NCI-H1092 treated with DMSO at 0.1 percent for 48 hours (cell line): ENCODE data around the gene CDK11A.
"Not testable (repeated sequence)": the region's sequence is repeated elsewhere in the genome, so short reads cannot be mapped to it uniquely, and the experiment has no call there.

ENCODE experiments used
- DNase-seq: peaks from one replicate; lab custom pipeline; 2025; lab: John Stamatoyannopoulos, UW

Gene CDK11A

DNA sequence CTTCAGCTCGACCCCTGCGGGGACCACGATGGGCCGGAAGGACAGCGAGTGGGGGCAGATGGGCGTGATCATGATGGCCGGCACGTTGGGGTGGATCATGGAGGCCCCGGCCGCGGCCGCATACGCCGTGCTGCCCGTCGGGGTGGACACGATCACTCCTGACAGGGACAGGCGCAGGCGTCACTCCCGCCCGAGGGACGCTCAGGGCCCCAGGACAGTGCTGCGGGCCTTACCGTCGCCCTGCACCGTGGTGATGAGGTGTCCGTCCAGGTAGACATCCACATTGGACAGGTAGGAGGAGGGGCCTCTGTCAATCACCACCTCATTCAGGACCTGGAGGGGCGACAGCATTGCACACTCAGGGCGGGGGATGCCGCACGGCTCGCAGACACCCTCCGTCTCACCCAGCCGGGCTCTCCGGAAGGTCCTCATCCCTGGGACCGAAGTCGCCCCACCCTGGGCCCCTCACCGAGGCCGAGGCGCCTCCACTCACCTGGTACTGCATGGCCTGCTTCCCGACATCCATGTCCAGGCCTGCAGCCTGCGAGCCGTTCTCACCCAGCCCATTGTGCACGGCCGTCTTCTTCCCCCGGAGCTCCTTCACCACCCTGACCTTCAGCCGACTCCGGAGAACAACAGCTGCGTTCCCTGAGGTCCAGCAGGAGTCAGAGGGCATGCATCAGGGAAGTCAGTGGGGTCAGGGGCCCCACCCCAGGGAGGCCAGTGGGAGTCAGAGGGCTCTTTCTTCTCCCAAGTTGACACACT, 30.1 kb upstream of the CDK11A start:
- no peak for DNase-seq

GRCh38 chr1:1753607-1754005, 29.4 kb upstream of the CDK11A start:
- no peak for DNase-seq

- no peak for DNase-seq
These were observed 28.8 kb upstream of the CDK11A start for GRCh38 chr1:1752636-1753606.

DNA sequence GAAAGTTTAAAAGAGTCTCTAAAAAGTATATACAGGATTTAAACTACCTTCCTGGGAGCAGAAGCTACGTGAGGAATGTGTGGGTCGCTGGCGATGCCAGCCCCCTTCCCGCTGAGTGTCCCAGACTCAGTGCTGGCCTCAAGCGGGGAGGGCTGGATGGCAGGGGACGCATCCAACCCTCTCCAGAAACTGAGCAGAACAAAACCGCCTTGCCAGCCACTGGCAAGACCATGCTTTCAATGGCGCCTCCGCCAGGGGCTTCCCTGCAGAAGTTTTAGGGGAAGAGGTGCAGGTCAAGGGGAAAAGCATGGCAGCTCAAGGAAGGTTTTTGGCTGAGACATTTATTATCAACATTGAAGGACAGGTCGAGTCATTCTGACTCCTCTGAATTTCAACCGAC, 28.0 kb upstream of the CDK11A start:
- DNase-seq = no peak

DNA sequence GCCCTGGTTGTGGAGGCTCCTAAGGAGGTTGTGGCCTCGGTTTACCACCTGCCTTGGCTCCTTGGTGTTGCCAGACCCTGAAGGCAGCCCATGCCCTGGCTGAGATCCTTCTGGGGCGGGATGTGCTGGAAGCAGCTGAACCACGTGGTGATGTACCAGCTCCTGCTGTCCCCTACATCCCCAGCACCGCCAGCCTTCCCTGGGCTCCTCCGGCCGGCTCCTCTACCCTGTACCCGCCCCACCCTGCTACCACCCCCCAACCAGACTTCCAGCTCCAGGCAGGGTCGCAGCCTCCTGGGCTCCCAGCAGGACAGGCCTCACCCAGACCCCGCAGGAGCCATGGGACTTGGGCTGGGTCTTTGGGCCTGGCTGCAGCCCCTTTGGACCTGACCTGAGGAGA, 25.8 kb upstream of the CDK11A start:
- DNase-seq = not testable (repeated sequence)

- no peak for DNase-seq
These were observed 24.6 kb upstream of the CDK11A start for GRCh38 chr1:1748686-1749321.

GRCh38 chr1:1746566-1746909, 22.4 kb upstream of the CDK11A start:
- DNase-seq = not testable (repeated sequence)

- peak; percentile 1 for DNase-seq
These were observed 21.8 kb upstream of the CDK11A start for GRCh38 chr1:1745651-1746565.

GRCh38 chr1:1742529-1742928, 18.4 kb upstream of the CDK11A start:
- DNase-seq = not testable (repeated sequence)

- not testable (repeated sequence) for DNase-seq
These were observed 16.9 kb upstream of the CDK11A start for GRCh38 chr1:1741013-1741412.

DNA sequence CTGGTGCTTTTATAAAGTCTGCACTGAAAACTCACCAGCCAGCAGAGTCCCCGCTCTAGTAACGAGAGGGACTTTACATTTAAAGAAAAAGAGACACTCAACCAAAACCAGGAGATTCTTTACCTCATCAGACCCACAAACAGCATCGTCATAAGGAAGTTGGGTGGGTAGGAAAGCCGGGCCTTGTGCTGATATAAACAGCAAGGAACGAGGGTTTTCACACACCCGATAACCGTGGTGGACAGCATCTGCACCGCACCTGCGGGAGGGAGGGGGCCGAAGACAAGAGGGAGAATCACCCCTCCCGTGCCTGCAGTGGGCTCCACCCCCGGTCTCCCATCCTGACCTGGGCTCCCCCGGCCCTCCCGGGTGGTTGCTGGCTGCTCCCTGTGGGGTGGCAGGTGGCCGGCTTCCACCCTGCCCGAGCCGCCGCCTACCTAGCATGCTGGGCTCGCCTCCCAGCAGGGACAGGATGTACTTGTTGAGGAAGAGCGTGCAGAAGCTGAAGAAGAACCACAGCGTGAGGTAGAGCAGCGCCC, 14.7 kb upstream of the CDK11A start:
- DNase-seq = not testable (repeated sequence)

GRCh38 chr1:1737675-1738590, 13.8 kb upstream of the CDK11A start:
- DNase-seq = not testable (repeated sequence)

DNA sequence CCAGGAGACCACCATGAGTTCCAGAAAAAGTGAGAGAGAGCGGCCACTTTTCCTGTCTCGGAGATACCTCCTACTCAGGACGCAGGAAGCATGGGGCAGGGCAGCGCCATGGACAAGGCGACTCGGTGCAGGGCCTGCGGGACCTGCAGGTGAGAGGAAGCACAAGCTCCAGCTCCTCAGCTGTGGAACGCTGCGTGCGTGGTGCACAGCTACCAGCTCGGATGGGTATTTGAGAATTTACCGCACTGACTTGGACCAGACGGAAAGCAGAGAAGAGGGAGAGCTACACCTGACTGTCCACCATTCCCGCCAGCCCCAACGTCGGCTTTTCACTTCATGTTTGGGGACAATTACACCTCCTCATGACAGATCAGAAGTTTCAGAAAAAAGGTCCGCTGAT, 8.2 kb upstream of the CDK11A start:
- no peak for DNase-seq

DNA sequence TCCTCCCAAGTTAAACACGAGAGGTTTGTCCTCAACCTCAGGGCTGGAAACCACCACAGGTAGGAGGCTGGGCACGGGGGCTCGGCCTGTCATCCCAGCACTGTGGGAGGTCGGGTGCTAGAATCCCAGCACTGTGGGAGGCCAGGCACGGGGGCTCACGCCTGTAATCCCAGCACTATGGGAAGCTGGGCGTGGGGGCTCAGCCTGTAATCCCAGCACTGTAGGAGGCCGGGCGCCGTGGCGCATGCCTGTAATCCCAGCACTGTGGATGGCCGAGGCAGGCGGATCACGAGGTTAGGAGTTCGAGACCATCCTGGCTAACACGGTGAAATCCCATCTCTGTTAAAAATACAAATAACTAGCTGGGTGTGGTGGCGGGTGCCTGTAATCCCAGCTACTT, 6.7 kb upstream of the CDK11A start:
- DNase-seq = no peak

DNA sequence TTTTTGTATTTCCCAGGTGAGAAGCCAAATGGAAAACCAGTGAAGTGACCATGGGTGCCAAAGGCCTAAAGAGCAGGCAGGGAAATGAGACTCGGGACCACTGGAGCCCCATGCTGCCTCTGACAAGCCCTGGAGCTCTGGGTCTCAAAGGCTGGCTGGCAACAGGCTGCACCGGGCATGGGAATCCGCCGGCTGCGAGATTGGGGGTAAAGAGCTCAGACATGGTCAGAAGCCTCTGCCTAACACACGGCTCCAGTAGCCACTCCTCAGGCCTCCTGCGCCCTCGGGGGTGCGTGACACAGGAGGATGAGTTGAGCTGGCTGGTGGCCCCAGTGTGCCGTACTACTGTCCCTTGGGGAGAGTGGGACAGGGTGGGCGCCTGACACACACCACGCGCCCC, 6.1 kb upstream of the CDK11A start:
- not testable (repeated sequence) for DNase-seq

- DNase-seq = not testable (repeated sequence)
These were observed 5.1 kb upstream of the CDK11A start for GRCh38 chr1:1729116-1729816.

- not testable (repeated sequence) for DNase-seq
These were observed 4.3 kb upstream of the CDK11A start for GRCh38 chr1:1728308-1729005.

GRCh38 chr1:1727131-1727651, 3.0 kb upstream of the CDK11A start:
- DNase-seq = not testable (repeated sequence)

DNA sequence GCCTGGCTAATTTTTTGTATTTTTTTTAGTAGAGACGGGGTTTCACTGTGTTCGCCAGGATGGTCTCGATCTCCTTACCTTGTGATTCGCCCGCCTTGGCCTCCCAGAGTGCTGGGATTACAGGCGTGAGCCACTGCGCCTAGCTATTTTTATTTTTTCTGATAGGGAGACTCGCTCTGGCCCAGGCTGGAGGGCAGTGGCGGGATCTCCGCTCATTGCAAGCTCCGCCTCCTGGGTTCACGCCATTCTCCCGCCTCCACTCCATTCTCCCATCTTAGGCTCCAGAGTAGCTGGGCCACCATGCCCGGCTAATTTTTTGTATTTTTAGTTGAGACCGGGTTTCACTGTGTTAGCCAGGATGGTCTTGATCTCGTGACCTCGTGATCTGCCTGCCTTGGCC, 1.9 kb upstream of the CDK11A start:
- not testable (repeated sequence) for DNase-seq
